ENCODE data around the gene DNAJB4.
"Not testable (repeated sequence)": the region's sequence is repeated elsewhere in the genome, so short reads cannot be mapped to it uniquely, and the experiment has no call there.

DNAJB4 gene

DNA sequence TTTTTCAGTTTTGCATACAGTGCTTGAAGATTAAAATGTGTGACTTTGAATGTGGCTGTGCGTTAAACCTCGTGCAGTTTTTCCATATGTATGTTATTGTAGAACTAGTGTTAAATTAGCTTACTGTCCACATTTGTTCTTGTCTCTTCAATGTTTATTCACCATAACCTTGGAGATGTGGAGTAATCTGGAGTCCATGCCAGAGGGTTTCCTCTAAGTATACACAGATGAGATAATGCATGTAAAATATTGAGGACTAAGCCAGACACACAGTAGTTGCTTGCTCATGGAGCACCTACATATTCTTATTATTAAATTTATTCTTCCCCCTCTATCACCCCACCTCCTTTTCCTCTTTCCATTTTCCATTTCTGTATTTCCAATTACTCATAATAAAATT, 33.3 kb downstream of the DNAJB4 start:
- DNase-seq (ENCODE audit: low spot score): no peak

- DNase-seq (ENCODE audit: low spot score): no peak
Observed at GRCh38 chr1:78038491-78038939, 33.8 kb downstream of the DNAJB4 start.

DNA sequence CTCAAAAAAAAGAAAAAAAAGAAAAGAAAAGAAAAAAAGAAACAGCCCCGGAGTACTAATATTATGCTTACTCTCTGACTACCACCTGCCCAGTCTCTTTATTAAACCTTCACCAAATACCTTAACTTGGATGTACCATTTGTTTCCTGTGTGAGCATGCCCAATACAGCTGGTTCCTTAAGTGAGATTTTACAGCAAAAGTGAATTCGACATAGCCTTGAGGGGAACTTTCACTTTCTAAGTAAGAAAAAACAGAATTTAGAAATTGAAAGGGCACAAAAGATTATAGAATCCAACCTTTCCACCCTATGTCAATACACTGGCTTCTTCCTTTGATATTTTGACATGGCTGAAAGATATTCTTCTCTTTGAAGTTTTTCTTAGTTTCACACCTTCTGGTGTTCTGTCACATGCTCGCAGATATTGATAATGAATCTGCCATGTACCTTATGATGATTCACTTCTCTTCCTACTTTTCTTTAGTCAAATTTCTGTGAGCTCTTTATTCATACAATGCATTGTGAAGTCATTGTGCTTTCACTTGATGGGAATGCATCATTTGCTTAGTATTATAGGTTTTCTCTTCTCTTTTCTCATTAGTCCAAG, 35.8 kb downstream of the DNAJB4 start:
- DNase-seq (ENCODE audit: low spot score): no peak

DNA sequence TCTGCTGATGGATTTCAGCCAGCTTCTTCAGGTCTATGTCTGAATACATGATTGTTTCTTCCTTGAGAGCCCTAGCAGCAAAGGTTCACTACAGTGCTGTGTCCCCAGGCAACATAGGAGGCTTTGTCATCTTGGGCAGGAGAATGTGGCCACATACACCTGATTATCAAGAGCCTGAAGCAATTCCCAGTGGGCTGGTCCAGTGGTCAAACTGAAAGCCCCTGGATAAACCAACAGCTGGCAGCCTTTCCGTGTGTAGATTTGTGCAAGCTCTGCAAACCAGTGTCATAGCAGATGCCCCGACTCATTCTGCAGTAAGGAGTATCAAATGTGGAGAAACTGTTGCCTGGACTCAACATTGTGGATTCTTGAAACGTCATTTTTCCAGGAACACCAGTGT, 38.7 kb downstream of the DNAJB4 start:
- DNase-seq (ENCODE audit: low spot score): no peak

DNA sequence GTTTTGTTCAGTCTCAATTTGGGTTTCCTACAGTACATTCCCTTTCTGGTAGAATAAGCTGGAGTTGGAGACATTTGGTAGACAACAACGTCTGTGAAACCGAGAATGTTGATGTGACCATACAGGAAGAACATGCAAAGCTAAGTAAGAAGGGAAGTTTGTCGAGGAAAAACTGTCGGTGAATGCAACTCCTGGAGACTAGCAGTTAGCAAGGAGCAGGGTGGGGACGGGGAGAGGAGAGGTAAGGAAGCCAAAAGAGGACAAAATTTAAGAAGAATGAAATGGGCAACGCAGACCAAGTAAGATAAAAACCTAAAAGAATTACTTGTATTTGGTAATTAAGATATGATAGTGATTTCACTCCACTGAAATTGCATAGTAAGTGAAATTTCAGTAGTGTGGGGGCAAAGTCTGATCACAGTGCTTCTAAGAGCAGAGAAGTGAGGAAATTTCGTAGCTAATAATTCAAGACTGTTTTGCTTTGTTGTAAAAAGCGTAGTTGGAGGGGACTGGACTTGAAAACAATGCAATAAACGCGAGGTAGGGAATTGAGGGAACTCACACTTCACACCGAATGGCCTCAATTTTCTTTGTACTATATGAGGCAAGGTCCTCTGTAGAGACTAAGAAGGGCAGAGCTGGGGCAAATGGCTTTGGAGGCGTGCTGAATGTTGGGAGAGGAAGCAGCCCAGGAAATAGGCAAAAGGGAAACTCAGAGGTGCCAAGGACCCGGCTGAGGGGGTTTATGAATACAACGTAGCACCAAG, 40.2 kb downstream of the DNAJB4 start:
- no peak for DNase-seq (ENCODE audit: low spot score)

DNA sequence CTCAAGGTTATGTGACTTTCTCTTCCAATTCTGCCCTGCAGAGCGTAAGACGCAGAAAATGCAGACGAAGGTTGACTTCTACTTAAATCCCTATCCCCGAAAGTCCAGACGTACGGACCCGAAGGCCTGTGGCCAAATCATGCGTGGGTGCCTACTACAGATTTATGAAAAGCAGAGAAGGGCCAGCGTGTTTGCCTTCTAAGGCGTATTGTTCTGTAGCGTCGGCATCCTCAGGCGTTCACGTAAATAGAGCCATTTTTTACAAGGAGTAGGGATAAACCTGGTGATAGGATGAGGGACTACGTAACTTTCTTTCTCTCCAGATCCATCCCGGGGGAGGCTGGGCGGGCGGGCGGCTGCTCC, 40.8 kb downstream of the DNAJB4 start:
- no peak for DNase-seq (ENCODE audit: low spot score)

DNA sequence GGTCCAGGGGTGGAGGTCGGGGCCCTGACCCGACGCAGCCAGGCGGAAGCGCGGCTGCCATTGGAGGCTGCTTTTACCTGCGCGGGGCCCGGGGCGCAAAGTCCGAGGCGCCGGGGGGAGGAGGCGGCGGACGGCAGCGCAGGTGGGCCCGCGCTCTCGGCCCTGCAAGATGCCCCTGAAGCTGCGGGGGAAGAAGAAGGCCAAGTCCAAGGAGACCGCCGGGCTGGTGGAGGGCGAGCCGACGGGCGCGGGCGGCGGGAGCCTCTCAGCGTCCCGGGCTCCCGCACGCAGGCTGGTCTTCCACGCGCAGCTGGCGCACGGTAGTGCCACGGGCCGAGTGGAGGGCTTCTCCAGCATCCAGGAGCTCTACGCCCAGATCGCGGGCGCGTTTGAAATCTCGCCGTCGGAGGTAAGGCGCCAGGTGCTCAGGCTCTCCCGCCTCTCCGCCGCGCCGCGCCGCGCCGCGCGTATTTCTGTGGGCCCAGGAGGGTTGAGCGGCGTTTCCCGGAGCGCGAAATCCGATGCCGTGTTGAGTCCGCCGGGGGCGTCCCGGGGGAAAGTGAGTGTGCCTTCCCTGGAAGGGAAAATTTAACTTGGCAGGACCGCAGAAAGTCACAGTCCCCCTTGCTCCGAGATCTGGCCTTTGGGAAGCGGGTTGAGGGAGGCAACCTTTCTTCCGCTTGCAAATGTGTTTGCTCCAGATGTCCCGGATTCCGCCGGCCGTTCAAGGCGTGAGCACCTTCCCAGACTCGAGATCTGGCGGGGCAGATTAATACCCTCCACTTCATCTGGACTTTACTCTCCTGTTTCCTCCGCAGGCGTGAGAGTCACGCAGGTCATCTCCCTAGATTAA, 41.4 kb downstream of the DNAJB4 start, which contains the start of gene GIPC2:
GIPC2 (plus strand) TSS at position 41 of the 853 bp plus-strand sequence; CDS start at position 170, 129 bp downstream.
- DNase-seq (ENCODE audit: low spot score): no peak

DNA sequence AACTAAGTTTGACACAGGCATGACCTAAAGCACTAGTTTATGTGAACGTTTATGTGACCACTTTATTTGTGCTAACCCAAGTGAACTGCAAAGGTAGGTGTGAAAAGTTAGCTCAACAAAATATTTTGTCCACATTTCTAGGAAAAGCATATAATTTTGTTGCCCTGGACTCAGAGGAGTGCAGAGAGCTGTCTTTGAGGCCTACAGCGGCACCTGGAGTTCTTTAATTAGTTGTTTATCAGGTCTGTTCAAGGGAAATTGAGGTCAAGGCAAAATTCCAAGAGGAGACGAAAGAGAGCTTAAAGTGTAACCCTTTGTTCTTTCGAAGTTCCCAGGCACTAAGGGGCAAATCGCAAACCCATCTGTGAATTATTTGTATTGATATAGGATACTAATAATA, 42.4 kb downstream of the DNAJB4 start:
- DNase-seq (ENCODE audit: low spot score): no peak

- no peak for DNase-seq (ENCODE audit: low spot score)
Observed at GRCh38 chr1:78047631-78048030, 42.9 kb downstream of the DNAJB4 start.

DNA sequence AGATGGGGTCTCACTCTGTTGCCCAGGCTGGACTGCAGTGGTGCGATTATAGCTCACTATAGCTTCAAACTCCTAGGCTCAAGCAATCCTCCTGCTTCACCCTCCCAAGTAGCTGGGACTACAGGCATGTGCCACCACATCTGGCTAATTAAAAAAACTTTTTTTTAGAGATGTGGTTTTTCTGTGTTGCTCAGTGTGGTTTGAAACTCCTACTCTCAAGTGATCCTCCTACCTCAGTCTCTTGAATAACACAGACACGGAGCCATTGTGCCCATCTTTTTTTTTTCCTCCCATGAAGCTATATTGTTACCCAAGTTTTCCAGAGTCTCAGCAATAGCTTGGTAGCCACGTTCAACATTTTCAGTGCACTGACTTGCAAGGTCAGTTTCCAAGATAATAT, 43.7 kb downstream of the DNAJB4 start:
- DNase-seq (ENCODE audit: low spot score): no peak

GRCh38 chr1:78049396-78049795, 44.7 kb downstream of the DNAJB4 start:
- no peak for DNase-seq (ENCODE audit: low spot score)

DNA sequence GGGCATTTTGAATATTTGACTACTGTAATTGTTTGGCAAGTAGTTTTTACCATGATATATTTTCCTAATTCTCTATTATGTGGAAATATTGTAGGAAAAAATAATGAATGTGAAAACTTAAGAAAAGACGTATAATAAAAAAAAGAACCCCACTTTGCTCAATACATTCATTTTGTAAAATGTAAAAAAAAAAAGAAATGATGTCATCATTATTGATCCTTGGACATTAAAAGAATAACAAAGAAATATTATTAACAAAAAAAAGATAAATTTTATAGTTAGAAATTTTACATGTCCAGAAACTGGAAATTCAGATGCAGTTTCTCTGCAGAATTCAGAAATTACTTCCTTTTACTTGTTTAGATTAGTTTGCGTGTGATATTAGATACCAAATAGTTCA, 46.3 kb downstream of the DNAJB4 start:
- DNase-seq (ENCODE audit: low spot score): no peak

- DNase-seq (ENCODE audit: low spot score): no peak
Observed at GRCh38 chr1:78052685-78053405, 48.1 kb downstream of the DNAJB4 start.

DNA sequence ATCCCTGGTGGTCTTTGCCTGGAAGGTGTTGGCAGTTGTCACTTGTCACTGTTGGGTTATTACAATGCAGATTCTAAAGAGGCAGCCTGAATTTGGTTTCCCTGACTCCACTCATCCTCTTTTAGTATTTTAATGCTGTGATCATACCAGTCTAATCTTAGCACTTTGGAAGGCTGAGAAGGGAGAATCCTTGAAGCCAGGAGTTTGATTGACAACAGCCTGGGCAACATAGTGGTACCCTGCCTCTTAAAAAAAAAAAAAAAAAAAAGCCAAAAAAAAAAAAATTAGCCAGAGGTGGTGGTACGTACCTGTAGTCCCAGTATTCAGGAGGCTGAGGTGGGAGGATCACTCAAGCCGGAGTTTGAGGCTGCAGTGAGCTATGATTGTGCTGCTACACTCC, 48.8 kb downstream of the DNAJB4 start:
- no peak for DNase-seq (ENCODE audit: low spot score)

GRCh38 chr1:78054559-78054958, 49.8 kb downstream of the DNAJB4 start:
- DNase-seq (ENCODE audit: low spot score): no peak

- DNase-seq (ENCODE audit: low spot score): no peak
Observed at GRCh38 chr1:78054972-78055371, 50.2 kb downstream of the DNAJB4 start.

GRCh38 chr1:78055565-78056132, 50.9 kb downstream of the DNAJB4 start:
- no peak for DNase-seq (ENCODE audit: low spot score)

DNA sequence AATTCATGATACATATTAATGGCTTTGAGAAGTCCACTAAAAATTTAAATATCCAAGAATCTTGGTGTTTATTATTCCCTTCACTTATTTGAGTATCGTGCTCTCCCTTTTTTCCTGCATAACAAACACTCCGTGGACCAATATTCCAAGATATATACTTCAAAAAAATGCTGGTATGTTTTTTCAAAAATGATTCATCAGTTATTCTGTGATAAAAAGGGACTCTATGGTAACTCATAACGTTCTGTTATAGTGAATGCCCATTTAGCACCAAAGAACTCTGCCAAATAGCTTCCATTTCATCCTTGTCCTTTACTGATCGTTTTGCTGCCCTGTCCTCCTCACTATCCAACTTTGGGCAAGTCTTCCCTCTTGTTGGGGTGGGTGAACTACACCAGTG, 53.9 kb downstream of the DNAJB4 start:
- no peak for DNase-seq (ENCODE audit: low spot score)

DNA sequence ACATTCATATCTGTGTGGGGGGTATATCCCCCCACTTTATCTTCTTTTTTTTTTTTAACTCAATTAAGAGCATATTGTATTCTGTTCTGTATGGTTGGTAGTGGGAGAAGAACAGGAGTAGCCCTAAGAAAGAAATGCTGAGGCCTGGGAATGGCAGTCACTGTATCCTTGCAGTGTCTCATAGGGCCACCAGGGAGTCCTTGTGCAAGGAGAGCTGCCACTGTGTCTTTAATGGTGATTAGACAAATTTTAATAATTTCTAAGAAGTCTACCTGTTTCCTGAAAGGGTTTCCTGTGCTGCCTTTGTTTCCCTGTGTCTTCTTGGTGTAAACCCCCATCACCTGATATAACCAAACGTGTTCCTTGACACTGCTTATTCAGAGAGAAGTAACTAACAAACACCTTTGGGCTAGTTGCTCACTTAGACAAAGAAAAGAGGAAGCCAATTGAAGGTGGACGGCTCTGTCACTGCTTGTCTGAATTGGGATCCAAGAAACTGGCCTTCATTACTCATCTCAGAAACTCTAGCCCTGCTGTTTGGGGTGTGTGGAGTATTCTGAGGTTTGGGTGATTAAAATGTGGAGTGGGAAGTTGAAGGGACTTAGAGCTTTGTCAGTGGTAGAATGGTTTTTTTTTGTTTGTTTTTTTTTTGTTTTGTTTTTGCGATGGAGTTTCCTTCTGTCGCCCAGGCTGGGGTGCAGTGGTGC, 56.3 kb downstream of the DNAJB4 start:
- DNase-seq (ENCODE audit: low spot score): no peak

- no peak for DNase-seq (ENCODE audit: low spot score)
Observed at GRCh38 chr1:78061825-78062523, 57.2 kb downstream of the DNAJB4 start.

- DNase-seq (ENCODE audit: low spot score): not testable (repeated sequence)
Observed at GRCh38 chr1:78064886-78065285, 60.1 kb downstream of the DNAJB4 start.

Measured in globus pallidus (tissue), 1 donor.